ENCODE measurements around the gene CTDSP2. TPM values are rescaled to one million over a fixed set of nuclear protein-coding genes. Genes with fewer than 3 reads are reported as not detected.

CTDSP2 gene
- total RNA-seq, 4 donors from 2014 or later: 151 to 190 (median 170) TPM

- TF ChIP-seq POLR2A (IDR thresholded peaks at IDR 0.05): no peak
- TF ChIP-seq POLR2AphosphoS5 (IDR thresholded peaks at IDR 0.05): no peak
- no peak for TF ChIP-seq EP300 (IDR thresholded peaks at IDR 0.05)
- TF ChIP-seq, protein P1, sequence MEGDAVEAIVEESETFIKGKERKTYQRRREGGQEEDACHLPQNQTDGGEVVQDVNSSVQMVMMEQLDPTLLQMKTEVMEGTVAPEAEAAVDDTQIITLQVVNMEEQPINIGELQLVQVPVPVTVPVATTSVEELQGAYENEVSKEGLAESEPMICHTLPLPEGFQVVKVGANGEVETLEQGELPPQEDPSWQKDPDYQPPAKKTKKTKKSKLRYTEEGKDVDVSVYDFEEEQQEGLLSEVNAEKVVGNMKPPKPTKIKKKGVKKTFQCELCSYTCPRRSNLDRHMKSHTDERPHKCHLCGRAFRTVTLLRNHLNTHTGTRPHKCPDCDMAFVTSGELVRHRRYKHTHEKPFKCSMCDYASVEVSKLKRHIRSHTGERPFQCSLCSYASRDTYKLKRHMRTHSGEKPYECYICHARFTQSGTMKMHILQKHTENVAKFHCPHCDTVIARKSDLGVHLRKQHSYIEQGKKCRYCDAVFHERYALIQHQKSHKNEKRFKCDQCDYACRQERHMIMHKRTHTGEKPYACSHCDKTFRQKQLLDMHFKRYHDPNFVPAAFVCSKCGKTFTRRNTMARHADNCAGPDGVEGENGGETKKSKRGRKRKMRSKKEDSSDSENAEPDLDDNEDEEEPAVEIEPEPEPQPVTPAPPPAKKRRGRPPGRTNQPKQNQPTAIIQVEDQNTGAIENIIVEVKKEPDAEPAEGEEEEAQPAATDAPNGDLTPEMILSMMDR (IDR thresholded peaks at IDR 0.05): peak in 1 of 4 experiments; percentile 16
- Histone ChIP-seq H3K4me1 (peaks cover 0 to 27% (median 8%) of the 10 kb centered on the region in 3 donors), H3K4me3 (peak within 1 kb of the TSS; percentile 75 to 88), H3K27me3 (no peaks in the 10 kb centered on the region), H3K9me3 (no peaks in the 10 kb centered on the region), H3K27ac (peak within 1 kb of the TSS; percentile 66 to 97 (median 96)), H3K36me3 (peaks cover 0 to 46% of the 10 kb centered on the region in 2 donors)
- ATAC-seq: peak; percentile 65
- WGBS, 2 donors (ENCODE audit: low coverage in 1 of 2): 2 to 4% methylated on average over 15 to 23 of the region's 67 CpGs
These were observed 73.9 kb downstream of the CTDSP2 start, which contains the start of gene EEF1AKMT3 for GRCh38 chr12:57772429-57773322. EEF1AKMT3 (plus strand) TSS chr12:57772614; CDS start chr12:57772725, 111 bp downstream.

DNA sequence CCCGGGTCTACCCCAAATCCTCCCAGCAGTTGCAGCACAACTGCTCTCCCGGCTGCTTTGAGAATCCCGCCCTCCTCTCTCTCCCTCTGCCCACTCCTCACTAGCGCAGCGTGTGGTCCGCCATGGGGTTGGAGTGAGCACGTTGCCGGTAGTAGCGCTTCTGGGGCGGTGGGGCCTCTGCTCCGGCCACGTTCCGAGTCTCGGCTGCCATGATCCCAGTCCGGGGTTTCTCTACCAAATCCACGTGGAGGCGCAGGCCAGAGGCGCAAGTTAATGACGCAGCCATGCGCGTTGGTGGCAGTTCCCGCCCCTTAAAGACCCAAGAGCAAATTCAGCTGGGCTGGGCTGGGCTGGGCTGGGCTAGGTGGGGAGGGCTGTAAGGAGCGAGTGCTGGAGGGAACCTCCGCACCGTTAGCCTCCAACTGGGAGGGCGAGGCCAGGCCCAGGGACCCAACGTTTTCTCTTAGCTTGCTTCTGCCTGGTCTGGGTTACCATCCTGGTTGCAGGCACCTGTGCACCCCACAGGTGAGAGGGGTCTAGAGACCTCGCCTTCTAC, 74.6 kb downstream of the CTDSP2 start, which contains the start of gene METTL1:
Gene METTL1, minus strand, starts transcription at position 233 of the 556 bp plus-strand sequence. Its CDS starts 22 bp downstream, at position 211.
- peak within 1 kb of the TSS; percentile 75 to 88 for H3K4me3 ChIP-seq
- H3K27me3 ChIP-seq: peaks cover 2% of the 10 kb centered on the region
- peaks cover 0 to 46% of the 10 kb centered on the region in 2 donors for H3K36me3 ChIP-seq
- peak within 1 kb of the TSS; percentile 66 to 97 (median 96) for H3K27ac ChIP-seq
- H3K9me3 ChIP-seq: no peaks in the 10 kb centered on the region
- 0% methylated on average over 3 to 6 of the region's 28 CpGs for WGBS, 2 donors (ENCODE audit: low coverage in 1 of 2)
- TF ChIP-seq POLR2A (IDR thresholded peaks at IDR 0.05): peak in 1 of 2 donors; percentile 48
- TF ChIP-seq EP300 (IDR thresholded peaks at IDR 0.05): no peak
- TF ChIP-seq, protein P1 (IDR thresholded peaks at IDR 0.05): no peak
- TF ChIP-seq POLR2AphosphoS5 (IDR thresholded peaks at IDR 0.05): peak; percentile 77
- peak; percentile 95 for ATAC-seq
- H3K4me1 ChIP-seq: peaks cover 0 to 31% (median 10%) of the 10 kb centered on the region in 3 donors

DNA sequence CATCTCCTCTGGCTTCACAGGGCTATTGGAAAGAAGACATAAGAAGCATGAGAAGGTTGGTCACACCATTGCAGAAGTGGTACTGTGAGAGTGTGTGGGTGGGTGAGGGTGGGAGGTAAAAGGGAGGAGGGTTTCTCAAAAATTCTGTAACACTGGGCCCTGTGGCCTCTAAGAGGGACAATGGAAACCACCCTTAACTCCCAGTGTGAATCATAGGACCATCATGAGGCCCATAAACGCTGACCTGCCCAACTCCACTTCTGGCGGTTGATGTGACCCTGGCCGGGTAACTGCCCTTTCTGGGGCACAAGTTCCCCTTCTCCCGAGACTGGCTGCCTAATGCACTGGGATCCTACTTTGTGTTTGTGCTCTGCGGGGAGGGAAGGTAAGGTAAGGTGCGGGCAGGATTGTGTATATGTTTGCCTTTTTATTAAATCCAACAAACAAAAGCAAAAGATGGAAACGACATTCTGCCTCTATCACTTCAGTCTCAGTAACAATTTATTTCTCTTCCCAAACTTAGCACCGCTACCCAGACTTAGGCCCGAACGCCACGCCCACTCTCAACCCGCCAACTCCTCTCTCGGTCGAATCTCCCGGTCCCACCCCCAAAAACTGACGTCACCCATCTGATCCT, 75.2 kb downstream of the CTDSP2 start:
- H3K4me3 ChIP-seq: peak overlapping the region; percentile 75 to 88
- H3K4me1 ChIP-seq: peaks cover 0 to 37% (median 16%) of the 10 kb centered on the region in 3 donors
- TF ChIP-seq EP300 (IDR thresholded peaks at IDR 0.05) (no peak), POLR2A (IDR thresholded peaks at IDR 0.05) (no peak), POLR2AphosphoS5 (IDR thresholded peaks at IDR 0.05) (no peak)
- TF ChIP-seq, protein P1 (IDR thresholded peaks at IDR 0.05): no peak
- H3K27ac ChIP-seq: peak overlapping the region; percentile 66 to 97 (median 96)
- ATAC-seq: peak; percentile 84
- H3K36me3 ChIP-seq: peaks cover 0 to 44% of the 10 kb centered on the region in 2 donors
- peaks cover 8% of the 10 kb centered on the region for H3K27me3 ChIP-seq
- no peaks in the 10 kb centered on the region for H3K9me3 ChIP-seq
- 3 to 6% methylated on average over 16 of the region's 16 CpGs for WGBS, 2 donors (ENCODE audit: low coverage in 1 of 2)

DNA sequence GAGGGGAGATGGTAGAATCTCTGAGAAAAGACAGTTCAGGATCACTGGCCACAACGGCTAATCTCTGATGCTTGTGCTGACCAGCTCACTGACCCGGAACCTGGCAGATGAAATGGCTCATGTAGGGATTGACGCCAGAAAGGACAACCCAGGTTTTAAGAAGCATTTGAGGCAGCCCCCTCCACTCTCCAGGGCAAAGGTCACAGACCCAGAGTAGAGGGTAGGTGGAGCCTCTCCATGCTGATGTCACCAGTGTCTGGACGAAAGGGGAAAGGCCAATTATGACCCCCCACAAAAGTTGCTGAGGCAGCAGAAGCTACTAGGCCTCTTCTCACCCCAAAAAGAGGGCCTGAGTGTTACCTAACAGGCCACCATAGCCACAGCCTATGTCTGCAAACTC, 75.8 kb downstream of the CTDSP2 start:
- Histone ChIP-seq H3K4me1 (peaks cover 0 to 43% (median 22%) of the 10 kb centered on the region in 3 donors), H3K4me3 (no peak overlapping the region), H3K36me3 (peaks cover 0 to 38% of the 10 kb centered on the region in 2 donors), H3K27ac (peak overlapping the region in 2 of 4 donors; percentile 95 to 97), H3K9me3 (no peaks in the 10 kb centered on the region), H3K27me3 (peaks cover 14% of the 10 kb centered on the region)
- no peak for TF ChIP-seq POLR2A (IDR thresholded peaks at IDR 0.05)
- WGBS, 2 donors (ENCODE audit: low coverage in 1 of 2): 88 to 90% methylated on average over 3 of the region's 4 CpGs
- no peak for ATAC-seq

Small RNAs within 50 kb of the gene (small RNA-seq; reads per million reads assigned to genes)
- 3.6 to 13.1 (median 6.4) reads per million in 4 donors for gene MIR26A2
- gene RNU6-1083P: 0 reads per million in 4 donors

Other genes with a start within 250 kb of the CTDSP2 start
- 10 to 100 TPM; 34.6 to 70.2 (median 53.2) TPM for gene DTX3, start 241.9 kb downstream of the CTDSP2 start, total RNA-seq
- 100 to 1,000 TPM; 116 to 140 (median 128) TPM for gene ARHGEF25, start 235.3 kb downstream of the CTDSP2 start, total RNA-seq
- 10 to 100 TPM in 1 of 4 donors, 1 to 10 TPM in 3; 2.3 to 10.1 (median 5.0) TPM for gene B4GALNT1, start 213.5 kb downstream of the CTDSP2 start, total RNA-seq
- gene OS9, start 152.6 kb downstream of the CTDSP2 start, total RNA-seq: 100 to 1,000 TPM; 161 to 235 (median 186) TPM
- 1 to 10 TPM; 1.6 to 4.2 (median 3.3) TPM for gene AGAP2, start 108.0 kb downstream of the CTDSP2 start, total RNA-seq
- gene TSPAN31, start 101.7 kb downstream of the CTDSP2 start, total RNA-seq: 10 to 100 TPM; 47.0 to 75.8 (median 53.2) TPM
- 100 to 1,000 TPM in 2 of 4 donors, 10 to 100 TPM in 2; 56.7 to 107 (median 101) TPM for gene CDK4, start 94.4 kb downstream of the CTDSP2 start, total RNA-seq
- gene MARCHF9, start 91.6 kb downstream of the CTDSP2 start, total RNA-seq: 10 to 100 TPM in 1 of 4 donors, 1 to 10 TPM in 3; 3.4 to 11.1 (median 7.9) TPM
- under 1 TPM in 3 of 4 donors, not detected in 1; 0.27 to 0.57 (median 0.31) TPM for gene CYP27B1, start 79.7 kb downstream of the CTDSP2 start, total RNA-seq
- 10 to 100 TPM in 1 of 4 donors, 1 to 10 TPM in 3; 4.8 to 11.0 (median 7.8) TPM for gene METTL1, start 74.6 kb downstream of the CTDSP2 start, total RNA-seq
- 10 to 100 TPM; 10.8 to 19.5 (median 11.7) TPM for gene EEF1AKMT3, start 74.1 kb downstream of the CTDSP2 start, total RNA-seq
- gene TSFM, start 63.9 kb downstream of the CTDSP2 start, total RNA-seq: 10 to 100 TPM; 26.4 to 30.9 (median 29.1) TPM
- gene AVIL, start 28.0 kb downstream of the CTDSP2 start, total RNA-seq: 1 to 10 TPM; 1.4 to 9.3 (median 2.3) TPM
- gene ATP23, start 94.8 kb upstream of the CTDSP2 start, total RNA-seq: 10 to 100 TPM in 3 of 4 donors, 1 to 10 TPM in 1; 7.2 to 24.4 (median 14.7) TPM

Measured in gastroesophageal sphincter (tissue), 4 donors.